Osteoblast (primary cell): Measurements from ENCODE around the gene CIAO3. TPM values are rescaled to one million over a fixed set of nuclear protein-coding genes. Genes with fewer than 3 reads are reported as not detected.
A peak's percentile ranks its signal among the peaks of the same experiment; 100 is the strongest.

Experiments used
- DNase-seq: peaks from one replicate; pipeline ENCODE4 v3.0.0; 2011; ENCODE audit warnings: low spot score, mixed read lengths; ENCODE audit not compliant: insufficient read length; ENCODE audit errors: missing footprints
- H2AFZ ChIP-seq: 2 replicates; pipeline ENCODE4 v1.6.0; 2011; ENCODE audit warnings: mild to moderate bottlenecking, low read length
- H3K27ac ChIP-seq: 2 replicates; pipeline ENCODE4 v1.5.1; 2011; ENCODE audit warnings: mild to moderate bottlenecking, low read depth, low read length, moderate library complexity
- H3K27me3 ChIP-seq: 2 replicates; pipeline ENCODE4 v1.6.0; 2012; ENCODE audit warnings: mild to moderate bottlenecking, control low read depth, inconsistent platforms, low read length, moderate library complexity; ENCODE audit not compliant: insufficient read depth
- H3K36me3 ChIP-seq: 2 replicates; pipeline ENCODE4 v1.5.1; 2011; ENCODE audit warnings: mild to moderate bottlenecking, low read length, control low read depth, moderate library complexity; ENCODE audit not compliant: insufficient read depth
- H3K4me1 ChIP-seq: 2 replicates; pipeline ENCODE4 v1.5.1; 2011; ENCODE audit warnings: mild to moderate bottlenecking, low read length, control low read depth, moderate library complexity; ENCODE audit not compliant: insufficient read depth
- H3K4me2 ChIP-seq: 2 replicates; pipeline ENCODE4 v1.6.0; 2011; ENCODE audit warnings: mild to moderate bottlenecking, low read length; ENCODE audit not compliant: insufficient read depth
- H3K4me3 ChIP-seq: fragments of 200-600 bp; sonication (generic); 3 replicates; pipeline ENCODE4 v1.5.1; 2012; ENCODE audit warnings: mild to moderate bottlenecking, low read length, inconsistent platforms; ENCODE audit not compliant: insufficient read depth
- H3K79me2 ChIP-seq: 2 replicates; pipeline ENCODE4 v1.6.0; 2012; ENCODE audit warnings: mild to moderate bottlenecking, low read length, control low read depth, inconsistent platforms; ENCODE audit not compliant: insufficient read depth
- H3K9me3 ChIP-seq: 2 replicates; pipeline ENCODE4 v1.5.1; 2011; ENCODE audit warnings: low read depth, low read length, control low read depth
- H4K20me1 ChIP-seq: 2 replicates; pipeline ENCODE4 v1.6.0; 2012; ENCODE audit warnings: mild to moderate bottlenecking, low read length, control low read depth; ENCODE audit not compliant: insufficient read depth
- total RNA-seq: library from RNA; depleted of rRNA; stranded (reverse); fragments of >200 nt; gene quantifications from 2 replicates; pipeline ENCODE4 v1.2.3, GENCODE V29; 2012
- TF ChIP-seq, protein P1 (sequence below): IDR thresholded peaks from 2 replicates; pipeline ENCODE4 v1.5.1; 2011; ENCODE audit warnings: mild to moderate bottlenecking, low read depth, low read length, moderate library complexity; ENCODE audit errors: extremely low read depth

CIAO3 gene
- total RNA-seq, 1 donor: 32.2 TPM

DNA sequence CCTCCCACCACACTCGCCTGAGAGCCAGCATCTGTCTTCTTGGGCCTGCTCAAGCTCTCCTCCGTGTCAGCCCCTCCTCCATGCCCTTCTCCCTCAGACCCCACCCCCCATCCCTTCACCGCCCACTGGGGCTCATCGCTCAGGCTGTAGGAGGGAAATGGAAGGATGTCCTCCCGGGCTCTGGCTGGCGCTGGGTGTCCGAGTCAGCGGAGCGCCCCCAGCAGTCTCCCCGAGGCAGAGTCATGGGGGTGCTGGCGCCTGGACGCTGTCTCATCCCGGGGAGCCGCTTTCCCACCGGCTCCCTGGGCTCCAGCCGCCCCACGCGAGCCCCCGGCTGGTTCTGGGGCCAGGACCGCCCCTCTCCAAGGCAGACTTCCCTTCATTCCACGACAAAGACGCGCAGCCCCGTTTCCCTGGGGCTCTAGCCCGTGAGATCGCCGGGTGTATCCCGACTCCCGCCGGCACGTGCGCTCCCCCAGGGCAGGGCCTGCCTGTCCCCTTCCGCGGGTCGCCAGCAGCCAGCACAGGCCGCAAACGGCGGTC is 20.3 kb downstream of the CIAO3 start:
- Histone ChIP-seq H3K4me3 (peak overlapping the region; percentile 84), H3K79me2 (peaks cover 6% of the 10 kb centered on the region), H3K27me3 (no peaks in the 10 kb centered on the region), H4K20me1 (peaks cover 12% of the 10 kb centered on the region), H3K9me3 (no peaks in the 10 kb centered on the region), H3K27ac (peak overlapping the region; percentile 37), H3K36me3 (no peaks in the 10 kb centered on the region), H2AFZ (peak overlapping the region; percentile 76), H3K4me2 (peak overlapping the region; percentile 87), H3K4me1 (peaks cover 20% of the 10 kb centered on the region)
- peak; percentile 99 for DNase-seq
- TF ChIP-seq, protein P1, sequence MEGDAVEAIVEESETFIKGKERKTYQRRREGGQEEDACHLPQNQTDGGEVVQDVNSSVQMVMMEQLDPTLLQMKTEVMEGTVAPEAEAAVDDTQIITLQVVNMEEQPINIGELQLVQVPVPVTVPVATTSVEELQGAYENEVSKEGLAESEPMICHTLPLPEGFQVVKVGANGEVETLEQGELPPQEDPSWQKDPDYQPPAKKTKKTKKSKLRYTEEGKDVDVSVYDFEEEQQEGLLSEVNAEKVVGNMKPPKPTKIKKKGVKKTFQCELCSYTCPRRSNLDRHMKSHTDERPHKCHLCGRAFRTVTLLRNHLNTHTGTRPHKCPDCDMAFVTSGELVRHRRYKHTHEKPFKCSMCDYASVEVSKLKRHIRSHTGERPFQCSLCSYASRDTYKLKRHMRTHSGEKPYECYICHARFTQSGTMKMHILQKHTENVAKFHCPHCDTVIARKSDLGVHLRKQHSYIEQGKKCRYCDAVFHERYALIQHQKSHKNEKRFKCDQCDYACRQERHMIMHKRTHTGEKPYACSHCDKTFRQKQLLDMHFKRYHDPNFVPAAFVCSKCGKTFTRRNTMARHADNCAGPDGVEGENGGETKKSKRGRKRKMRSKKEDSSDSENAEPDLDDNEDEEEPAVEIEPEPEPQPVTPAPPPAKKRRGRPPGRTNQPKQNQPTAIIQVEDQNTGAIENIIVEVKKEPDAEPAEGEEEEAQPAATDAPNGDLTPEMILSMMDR: peak; percentile 16

DNA sequence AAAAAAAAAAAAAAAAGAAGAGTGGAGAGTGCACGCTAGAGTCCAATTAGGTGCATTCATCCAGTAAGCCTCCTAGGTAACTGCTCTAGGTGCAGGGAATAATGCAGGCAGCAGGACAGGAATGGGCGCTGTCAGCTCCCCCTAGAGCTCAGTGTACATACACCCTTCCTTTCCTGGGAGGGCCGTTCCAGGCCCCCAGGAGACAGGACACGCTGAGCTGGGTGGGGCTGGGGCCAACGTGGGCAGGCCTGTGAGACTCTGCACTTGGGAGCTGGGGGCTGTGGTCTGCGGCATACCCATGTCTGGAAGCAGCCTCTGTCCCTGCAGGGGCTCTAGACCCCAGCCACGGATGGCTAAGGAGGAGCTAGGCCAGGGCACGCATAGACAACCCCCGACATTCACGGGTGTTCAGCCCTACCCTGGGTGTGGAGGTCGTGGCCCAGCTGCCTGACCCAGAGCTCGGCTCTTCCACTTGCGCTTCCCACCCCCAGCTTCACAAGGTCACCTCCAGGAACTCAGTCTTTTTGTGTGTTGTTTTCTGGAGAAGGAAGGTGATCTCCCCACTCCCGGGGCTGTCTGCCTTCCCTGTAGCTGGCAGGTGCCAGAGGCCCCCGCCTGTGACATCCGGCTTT is 20.9 kb downstream of the CIAO3 start:
- H2AFZ ChIP-seq: no peak overlapping the region
- peaks cover 6% of the 10 kb centered on the region for H3K79me2 ChIP-seq
- H3K27ac ChIP-seq: peak overlapping the region; percentile 37
- H3K4me1 ChIP-seq: peaks cover 20% of the 10 kb centered on the region
- H4K20me1 ChIP-seq: peaks cover 12% of the 10 kb centered on the region
- TF ChIP-seq, protein P1: no peak
- DNase-seq: no peak
- no peaks in the 10 kb centered on the region for H3K36me3 ChIP-seq
- no peaks in the 10 kb centered on the region for H3K9me3 ChIP-seq
- peak overlapping the region; percentile 87 for H3K4me2 ChIP-seq
- H3K4me3 ChIP-seq: peak overlapping the region; percentile 84
- H3K27me3 ChIP-seq: no peaks in the 10 kb centered on the region

DNA sequence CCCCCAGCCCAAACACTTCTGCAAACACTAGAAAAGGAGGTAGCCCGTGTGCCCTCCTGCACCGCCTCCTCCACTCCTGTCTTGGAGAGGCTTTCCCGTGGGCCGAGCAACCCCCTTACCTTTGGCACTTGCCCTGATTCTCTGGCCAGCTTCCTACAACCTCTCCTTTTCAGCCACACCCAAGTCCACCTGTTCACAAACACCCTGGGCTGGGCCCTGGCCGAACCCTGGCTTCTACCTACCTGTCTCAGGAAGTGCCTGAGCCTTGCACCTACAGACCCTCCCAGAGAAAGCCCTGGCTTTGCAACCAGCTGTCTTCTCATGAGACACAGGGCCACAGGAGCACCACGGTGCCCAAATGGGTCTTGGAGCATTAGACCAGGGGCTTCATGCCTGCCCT is 21.9 kb downstream of the CIAO3 start:
- H3K36me3 ChIP-seq: no peaks in the 10 kb centered on the region
- H3K27ac ChIP-seq: no peak overlapping the region
- no peak overlapping the region for H2AFZ ChIP-seq
- H3K4me3 ChIP-seq: no peak overlapping the region
- no peak for DNase-seq
- H3K27me3 ChIP-seq: no peaks in the 10 kb centered on the region
- no peaks in the 10 kb centered on the region for H3K9me3 ChIP-seq
- H3K4me1 ChIP-seq: peaks cover 23% of the 10 kb centered on the region
- H4K20me1 ChIP-seq: peaks cover 12% of the 10 kb centered on the region
- TF ChIP-seq, protein P1: no peak
- peaks cover 6% of the 10 kb centered on the region for H3K79me2 ChIP-seq
- H3K4me2 ChIP-seq: no peak overlapping the region

DNA sequence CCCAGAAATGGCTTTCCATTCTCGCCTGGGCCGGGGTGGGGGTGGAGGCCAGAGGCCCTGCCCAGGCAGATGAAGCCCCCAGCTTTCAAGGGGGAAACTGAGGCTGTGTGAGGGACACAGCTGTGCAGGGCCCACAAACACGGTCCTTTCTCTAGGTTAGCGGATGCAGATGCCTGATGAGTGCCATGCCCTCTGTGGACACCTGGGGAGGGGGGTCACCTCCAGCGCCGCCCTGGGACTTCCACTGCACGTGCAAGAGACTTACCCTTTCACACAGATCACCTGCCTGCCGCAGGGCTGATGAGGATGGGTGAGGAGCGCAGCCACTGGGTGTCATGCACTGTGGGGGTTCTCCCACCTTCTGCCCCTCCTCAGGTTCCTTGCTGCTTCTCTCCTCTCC is 22.4 kb downstream of the CIAO3 start:
- DNase-seq: no peak
- Histone ChIP-seq H4K20me1 (peaks cover 9% of the 10 kb centered on the region), H3K36me3 (no peaks in the 10 kb centered on the region), H3K4me3 (no peak overlapping the region), H3K4me1 (peaks cover 23% of the 10 kb centered on the region), H3K9me3 (no peaks in the 10 kb centered on the region), H3K27me3 (no peaks in the 10 kb centered on the region), H3K79me2 (peaks cover 6% of the 10 kb centered on the region), H2AFZ (no peak overlapping the region), H3K4me2 (no peak overlapping the region), H3K27ac (no peak overlapping the region)
- TF ChIP-seq, protein P1: no peak
